ENCODE measurements around the gene DOCK3. TPM values are rescaled to one million over a fixed set of nuclear protein-coding genes. Genes with fewer than 3 reads are reported as not detected.

DOCK3 gene
- total RNA-seq, 1 donor from 2014 or later: 0.52 TPM

DNA sequence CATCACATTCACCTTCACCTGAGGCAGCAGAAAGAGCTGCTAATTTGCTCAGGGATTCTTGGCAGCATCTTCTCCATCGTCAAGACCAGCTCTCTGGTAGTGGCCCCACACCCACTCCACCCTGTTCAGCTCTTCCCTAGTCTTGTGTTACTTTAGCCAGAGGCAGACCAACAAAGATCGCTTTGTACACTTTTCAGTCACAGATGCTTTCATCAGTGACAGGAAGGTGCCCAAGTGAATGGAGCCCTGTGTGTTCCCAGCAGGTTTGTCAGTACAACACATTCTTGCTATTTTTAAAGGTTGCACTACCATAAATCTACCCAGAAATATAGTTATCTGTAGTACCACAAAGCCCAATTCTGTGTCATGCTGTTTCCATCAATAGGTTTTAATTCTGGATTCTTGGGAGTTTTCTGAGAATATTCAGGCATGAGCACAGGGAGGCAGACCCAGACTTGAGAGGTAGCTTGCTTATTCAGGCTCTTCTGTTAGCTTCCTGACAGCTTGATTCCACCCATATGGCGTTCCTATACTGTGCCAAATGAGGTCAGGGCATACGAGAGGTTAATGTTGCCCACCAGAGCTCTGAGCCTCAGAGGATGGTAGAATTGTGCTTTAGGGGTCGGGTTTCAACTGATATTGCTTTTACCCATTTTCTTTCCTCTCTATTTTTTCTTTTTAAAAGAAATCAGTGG, 600.5 kb downstream of the DOCK3 start:
- TF ChIP-seq, protein P1, sequence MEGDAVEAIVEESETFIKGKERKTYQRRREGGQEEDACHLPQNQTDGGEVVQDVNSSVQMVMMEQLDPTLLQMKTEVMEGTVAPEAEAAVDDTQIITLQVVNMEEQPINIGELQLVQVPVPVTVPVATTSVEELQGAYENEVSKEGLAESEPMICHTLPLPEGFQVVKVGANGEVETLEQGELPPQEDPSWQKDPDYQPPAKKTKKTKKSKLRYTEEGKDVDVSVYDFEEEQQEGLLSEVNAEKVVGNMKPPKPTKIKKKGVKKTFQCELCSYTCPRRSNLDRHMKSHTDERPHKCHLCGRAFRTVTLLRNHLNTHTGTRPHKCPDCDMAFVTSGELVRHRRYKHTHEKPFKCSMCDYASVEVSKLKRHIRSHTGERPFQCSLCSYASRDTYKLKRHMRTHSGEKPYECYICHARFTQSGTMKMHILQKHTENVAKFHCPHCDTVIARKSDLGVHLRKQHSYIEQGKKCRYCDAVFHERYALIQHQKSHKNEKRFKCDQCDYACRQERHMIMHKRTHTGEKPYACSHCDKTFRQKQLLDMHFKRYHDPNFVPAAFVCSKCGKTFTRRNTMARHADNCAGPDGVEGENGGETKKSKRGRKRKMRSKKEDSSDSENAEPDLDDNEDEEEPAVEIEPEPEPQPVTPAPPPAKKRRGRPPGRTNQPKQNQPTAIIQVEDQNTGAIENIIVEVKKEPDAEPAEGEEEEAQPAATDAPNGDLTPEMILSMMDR (conservative IDR thresholded peaks at IDR 0.05; ENCODE audit: low read depth, low read length): no peak
- no peak for DNase-seq (ENCODE audit: low read depth)
- no peak overlapping the region for H3K4me3 ChIP-seq (ENCODE audit: low read depth, low read length)

DNA sequence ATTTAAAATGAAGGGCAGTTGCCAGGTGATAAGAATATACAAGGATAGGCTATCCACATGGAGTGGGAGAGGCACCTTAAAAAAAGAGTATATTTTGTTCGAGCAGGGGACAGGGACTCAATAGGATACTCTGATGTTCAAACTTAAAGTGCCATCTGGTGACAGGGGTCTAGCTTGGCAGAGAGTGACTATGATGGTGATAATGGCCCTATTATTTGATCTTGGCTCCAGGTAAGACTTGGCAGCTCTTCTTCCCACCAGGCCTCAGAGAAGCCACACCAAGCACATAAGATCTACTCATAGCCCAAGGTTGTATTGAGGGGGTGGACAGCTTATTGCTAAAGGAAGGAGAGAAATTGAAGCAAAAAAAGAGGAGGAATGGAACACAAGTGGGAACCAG, 601.3 kb downstream of the DOCK3 start:
- no peak for DNase-seq (ENCODE audit: low read depth)
- H3K4me3 ChIP-seq (ENCODE audit: low read depth, low read length): no peak overlapping the region
- TF ChIP-seq, protein P1 (conservative IDR thresholded peaks at IDR 0.05; ENCODE audit: low read depth, low read length): no peak

DNA sequence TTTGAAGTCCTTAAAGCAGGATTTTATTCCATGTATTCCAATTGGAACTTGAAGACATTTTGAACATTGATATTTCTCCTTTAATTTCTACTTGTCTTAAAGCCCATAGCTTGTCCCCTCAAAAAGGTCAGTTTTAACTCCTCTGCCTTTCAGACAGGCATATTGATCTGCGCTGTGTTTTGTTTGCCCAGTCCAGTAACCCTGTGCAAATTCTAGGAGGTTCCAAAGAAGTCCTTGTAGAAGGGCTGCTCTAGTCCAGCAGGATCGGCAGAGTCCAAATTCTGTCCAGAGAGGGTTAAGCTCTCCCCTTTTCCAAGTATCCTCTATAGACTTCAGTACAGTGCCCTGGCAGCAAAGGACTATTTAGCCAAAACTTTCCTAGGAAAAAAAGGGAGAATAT, 604.7 kb downstream of the DOCK3 start:
- H3K4me3 ChIP-seq (ENCODE audit: low read depth, low read length): no peak overlapping the region
- DNase-seq (ENCODE audit: low read depth): no peak
- TF ChIP-seq, protein P1 (conservative IDR thresholded peaks at IDR 0.05; ENCODE audit: low read depth, low read length): no peak

DNA sequence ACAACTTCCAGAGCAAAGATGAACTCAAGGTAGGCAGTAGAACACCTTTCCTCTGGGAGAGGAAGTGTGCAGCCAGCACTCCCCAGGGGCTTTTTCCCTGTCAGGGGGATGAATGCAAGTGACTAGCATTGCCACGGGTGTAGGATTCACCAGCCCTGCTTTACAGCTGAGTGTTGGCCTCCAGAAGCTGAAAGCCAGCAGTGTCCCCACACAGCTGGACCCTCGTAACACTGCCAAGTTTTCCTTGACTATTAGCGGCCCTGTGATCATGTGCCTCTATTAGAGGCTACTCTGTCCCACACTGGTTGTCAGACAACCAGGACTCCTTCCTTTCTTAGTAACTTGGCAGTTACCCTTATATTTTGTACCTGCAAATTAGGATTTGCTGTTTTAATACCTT, 605.4 kb downstream of the DOCK3 start:
- TF ChIP-seq, protein P1 (conservative IDR thresholded peaks at IDR 0.05; ENCODE audit: low read depth, low read length): no peak
- DNase-seq (ENCODE audit: low read depth): no peak
- H3K4me3 ChIP-seq (ENCODE audit: low read depth, low read length): no peak overlapping the region

DNA sequence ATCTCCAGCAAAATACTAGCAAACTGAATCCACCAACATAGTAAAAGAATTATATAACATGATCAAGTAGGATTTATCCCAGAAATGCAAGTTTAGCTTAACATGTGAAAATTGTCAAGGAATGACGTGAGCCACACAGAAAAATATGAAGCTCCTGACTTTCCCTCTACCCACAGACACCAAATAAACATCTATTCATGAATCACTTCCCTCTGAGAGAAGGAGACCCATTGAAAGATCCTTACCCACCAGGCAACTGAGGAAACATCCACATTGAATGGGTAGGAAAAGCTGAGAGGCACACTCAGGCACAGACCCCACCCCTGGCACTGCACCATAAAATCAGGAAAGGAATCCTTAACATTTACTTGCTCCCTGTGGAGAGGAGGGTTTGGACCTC, 608.2 kb downstream of the DOCK3 start:
- H3K4me3 ChIP-seq (ENCODE audit: low read depth, low read length): no peak overlapping the region
- no peak for DNase-seq (ENCODE audit: low read depth)
- TF ChIP-seq, protein P1 (conservative IDR thresholded peaks at IDR 0.05; ENCODE audit: low read depth, low read length): no peak

DNA sequence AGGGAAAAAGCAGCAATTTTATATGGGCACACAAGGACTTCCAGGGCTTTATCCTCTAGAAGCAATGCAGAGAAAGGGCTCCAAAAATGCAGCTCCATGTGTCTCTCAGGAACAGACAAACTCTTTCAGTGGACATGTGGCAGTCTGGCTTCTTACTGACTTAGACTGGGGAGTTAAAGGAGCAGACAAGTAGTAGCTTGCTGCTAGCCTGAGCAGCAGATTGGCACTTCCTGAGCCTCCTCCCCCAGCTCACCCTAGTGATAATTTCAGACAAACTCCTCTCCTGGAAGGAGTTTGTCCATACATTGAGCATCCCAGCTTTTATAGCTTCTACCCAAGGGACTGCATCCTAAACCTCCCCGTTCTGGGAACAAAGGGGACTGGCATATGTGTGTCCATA, 608.7 kb downstream of the DOCK3 start:
- DNase-seq (ENCODE audit: low read depth): no peak
- TF ChIP-seq, protein P1 (conservative IDR thresholded peaks at IDR 0.05; ENCODE audit: low read depth, low read length): no peak
- no peak overlapping the region for H3K4me3 ChIP-seq (ENCODE audit: low read depth, low read length)

DNA sequence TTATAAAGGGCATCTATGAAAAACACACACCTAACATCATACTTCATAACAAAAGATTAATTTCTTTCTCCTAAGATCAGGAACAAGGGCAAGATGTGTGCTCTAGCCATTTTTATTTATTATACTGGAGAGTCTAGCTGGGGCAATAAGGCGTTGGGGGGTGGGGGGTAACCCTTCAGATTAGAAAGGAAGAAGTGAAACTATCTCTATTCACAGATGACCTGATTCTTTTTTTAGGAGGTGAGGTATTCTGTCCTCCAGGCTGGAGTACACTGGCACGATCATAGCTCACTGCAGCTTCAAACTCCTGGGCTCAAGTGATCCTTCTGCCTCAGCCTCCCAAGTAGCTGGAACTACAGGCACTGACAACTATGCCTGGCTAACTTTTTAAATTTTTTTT, 620.9 kb downstream of the DOCK3 start:
- no peak for DNase-seq (ENCODE audit: low read depth)
- no peak overlapping the region for H3K4me3 ChIP-seq (ENCODE audit: low read depth, low read length)
- TF ChIP-seq, protein P1 (conservative IDR thresholded peaks at IDR 0.05; ENCODE audit: low read depth, low read length): no peak

Measured in epithelial cell of proximal tubule (primary cell).